Measurements from ENCODE around the gene POU2AF2. TPM values are rescaled to one million over a fixed set of nuclear protein-coding genes. Genes with fewer than 3 reads are reported as not detected.

POU2AF2 gene
- polyA plus RNA-seq, 3 donors = not detected

DNA sequence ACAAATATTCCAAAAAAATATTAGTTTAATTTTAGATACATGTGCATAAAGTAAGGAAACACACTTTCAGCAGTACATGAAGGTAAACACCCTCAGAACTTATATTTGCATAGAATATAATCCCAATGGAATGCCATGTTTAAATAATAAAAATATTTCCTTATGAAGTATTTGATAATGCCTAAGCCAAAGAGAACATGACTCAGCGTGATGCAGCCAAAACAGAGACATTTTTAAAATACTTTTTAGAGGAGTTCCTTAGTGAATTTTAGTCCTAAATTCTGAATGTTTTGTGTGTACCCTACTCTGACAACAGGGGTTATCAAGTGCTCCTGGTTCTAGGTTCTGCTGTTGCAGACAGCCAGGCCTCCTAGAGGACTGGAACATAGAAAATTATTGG lies 39.1 kb upstream of the POU2AF2 start:
- no peak overlapping the region for H3K4me3 Mint-ChIP-seq
- no peaks in the 10 kb centered on the region for H3K27me3 Mint-ChIP-seq (ENCODE audit: low read depth in 3 of 3)
- no peak for DNase-seq
- Histone ChIP-seq H3K4me1 (ENCODE audit: control insufficient read depth in 1 of 2, insufficient read depth in 2 of 2, low read length in 2 of 2) (no peaks in the 10 kb centered on the region), H3K36me3 (replicated peaks in 1 of 2; ENCODE audit: control insufficient read depth in 1 of 2, insufficient read depth in 2 of 2, low read length in 2 of 2) (no peaks in the 10 kb centered on the region), H3K4me3 (replicated peaks in 1 of 3; ENCODE audit: low read depth in 2 of 3, low read length in 3 of 3) (no peak overlapping the region), H3K79me2 (ENCODE audit: insufficient read depth, low read length) (no peaks in the 10 kb centered on the region), H3K4me2 (replicated peaks; ENCODE audit: extremely low read depth, low read length, poor library complexity, severe bottlenecking) (no peak overlapping the region), H3K9me3 (replicated peaks in 1 of 2; ENCODE audit: control insufficient read depth in 1 of 2, insufficient read depth in 1 of 2, low read length in 2 of 2) (no peaks in the 10 kb centered on the region), H3K9ac (ENCODE audit: insufficient read depth, low read length, poor library complexity, severe bottlenecking) (no peak overlapping the region), H3K27ac (ENCODE audit: low read depth in 1 of 2, low read length in 2 of 2) (no peak overlapping the region), H4K20me1 (ENCODE audit: insufficient read depth, low read length) (no peaks in the 10 kb centered on the region), H3K27me3 (ENCODE audit: control insufficient read depth in 2 of 2, insufficient read depth in 2 of 2, low read length in 2 of 2) (no peaks in the 10 kb centered on the region), H2AFZ (ENCODE audit: insufficient read depth, low read depth, low read length, poor library complexity, severe bottlenecking) (no peak overlapping the region)
- intact Hi-C loops (cut with micrococcal nuclease) = no loop called here
- no CpG with 5 or more reads among the region's 1 CpG for WGBS (ENCODE audit: insufficient coverage)
- no peak overlapping the region for H3K27ac Mint-ChIP-seq
- H3K4me1 Mint-ChIP-seq = no peaks in the 10 kb centered on the region
- no peaks in the 10 kb centered on the region for H3K9me3 Mint-ChIP-seq
- TF ChIP-seq, protein P1, sequence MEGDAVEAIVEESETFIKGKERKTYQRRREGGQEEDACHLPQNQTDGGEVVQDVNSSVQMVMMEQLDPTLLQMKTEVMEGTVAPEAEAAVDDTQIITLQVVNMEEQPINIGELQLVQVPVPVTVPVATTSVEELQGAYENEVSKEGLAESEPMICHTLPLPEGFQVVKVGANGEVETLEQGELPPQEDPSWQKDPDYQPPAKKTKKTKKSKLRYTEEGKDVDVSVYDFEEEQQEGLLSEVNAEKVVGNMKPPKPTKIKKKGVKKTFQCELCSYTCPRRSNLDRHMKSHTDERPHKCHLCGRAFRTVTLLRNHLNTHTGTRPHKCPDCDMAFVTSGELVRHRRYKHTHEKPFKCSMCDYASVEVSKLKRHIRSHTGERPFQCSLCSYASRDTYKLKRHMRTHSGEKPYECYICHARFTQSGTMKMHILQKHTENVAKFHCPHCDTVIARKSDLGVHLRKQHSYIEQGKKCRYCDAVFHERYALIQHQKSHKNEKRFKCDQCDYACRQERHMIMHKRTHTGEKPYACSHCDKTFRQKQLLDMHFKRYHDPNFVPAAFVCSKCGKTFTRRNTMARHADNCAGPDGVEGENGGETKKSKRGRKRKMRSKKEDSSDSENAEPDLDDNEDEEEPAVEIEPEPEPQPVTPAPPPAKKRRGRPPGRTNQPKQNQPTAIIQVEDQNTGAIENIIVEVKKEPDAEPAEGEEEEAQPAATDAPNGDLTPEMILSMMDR (IDR thresholded peaks at IDR 0.05) = no peak
- no peaks in the 10 kb centered on the region for H3K36me3 Mint-ChIP-seq

DNA sequence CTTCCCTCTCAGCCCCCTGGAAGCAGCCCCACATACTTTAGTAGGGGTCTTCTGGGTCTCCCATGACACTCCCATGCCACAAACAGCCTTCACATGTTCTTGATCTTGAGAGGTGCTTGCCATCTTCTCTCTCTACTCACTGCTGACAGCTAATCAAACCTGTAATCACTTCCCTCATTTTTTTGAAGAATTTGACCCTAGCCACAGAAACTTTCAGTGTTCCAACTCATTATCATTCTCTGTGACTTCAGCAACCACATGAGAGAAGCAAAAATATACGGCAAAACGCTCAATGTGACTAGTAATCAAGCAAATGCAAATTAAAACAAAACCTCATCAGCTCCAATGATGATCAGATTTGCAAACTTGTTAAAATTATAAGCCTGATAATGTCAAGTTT lies 38.3 kb upstream of the POU2AF2 start:
- WGBS (ENCODE audit: insufficient coverage) = no CpG with 5 or more reads among the region's 2 CpGs
- Histone ChIP-seq H3K9ac (ENCODE audit: insufficient read depth, low read length, poor library complexity, severe bottlenecking) (no peak overlapping the region), H3K79me2 (ENCODE audit: insufficient read depth, low read length) (no peaks in the 10 kb centered on the region), H3K4me3 (replicated peaks in 1 of 3; ENCODE audit: low read depth in 2 of 3, low read length in 3 of 3) (no peak overlapping the region), H4K20me1 (ENCODE audit: insufficient read depth, low read length) (no peaks in the 10 kb centered on the region), H3K4me2 (replicated peaks; ENCODE audit: extremely low read depth, low read length, poor library complexity, severe bottlenecking) (no peak overlapping the region), H2AFZ (ENCODE audit: insufficient read depth, low read depth, low read length, poor library complexity, severe bottlenecking) (no peak overlapping the region), H3K36me3 (replicated peaks in 1 of 2; ENCODE audit: control insufficient read depth in 1 of 2, insufficient read depth in 2 of 2, low read length in 2 of 2) (no peaks in the 10 kb centered on the region), H3K27me3 (ENCODE audit: control insufficient read depth in 2 of 2, insufficient read depth in 2 of 2, low read length in 2 of 2) (no peaks in the 10 kb centered on the region), H3K4me1 (ENCODE audit: control insufficient read depth in 1 of 2, insufficient read depth in 2 of 2, low read length in 2 of 2) (no peaks in the 10 kb centered on the region), H3K27ac (ENCODE audit: low read depth in 1 of 2, low read length in 2 of 2) (no peak overlapping the region), H3K9me3 (replicated peaks in 1 of 2; ENCODE audit: control insufficient read depth in 1 of 2, insufficient read depth in 1 of 2, low read length in 2 of 2) (no peaks in the 10 kb centered on the region)
- Mint-ChIP-seq H3K9me3 (peaks cover 0 to under 1% (median 0%) of the 10 kb centered on the region in 7 donors), H3K4me1 (no peaks in the 10 kb centered on the region), H3K36me3 (no peaks in the 10 kb centered on the region), H3K27me3 (ENCODE audit: low read depth in 3 of 3) (no peaks in the 10 kb centered on the region), H3K4me3 (no peak overlapping the region), H3K27ac (no peak overlapping the region)
- intact Hi-C loops (cut with micrococcal nuclease) = no loop called here
- DNase-seq = no peak
- TF ChIP-seq, protein P1 (IDR thresholded peaks at IDR 0.05) = no peak

Data from CD14-positive monocyte (primary cell).